K562 (cell line): ENCODE data around the gene PUS3. TPM values are rescaled to one million over a fixed set of nuclear protein-coding genes. Genes with fewer than 3 reads are reported as not detected.

ENCODE experiments used
- ADNP ChIP-seq: fragments of 200-800 bp; sonication (Bioruptor generic); IDR thresholded peaks from 2 replicates; pipeline ENCODE4 v1.6.1; 2016; ENCODE audit warnings: missing genetic modification characterization, missing compliant biosample characterization
- DEAF1 ChIP-seq: fragments of 450-650 bp; formaldehyde crosslinking; IDR thresholded peaks from 2 replicates; pipeline ENCODE4 v1.4.0; 2020; ENCODE audit warnings: mild to moderate bottlenecking, moderate library complexity
- ETV6 ChIP-seq, 3 experiments: fragments of 150-350 bp in 1 of 3; sonication (generic) in 1 of 3; formaldehyde crosslinking in 1 of 3; IDR thresholded peaks; 2 replicates each; pipeline versions ENCODE4 v1.6.1 to v1.8.0; 2014 to 2022; ENCODE audit warnings: borderline replicate concordance in 2 of 3, low read depth in 2 of 3, antibody characterized with exemption in 1 of 3, low read length in 1 of 3, mild to moderate bottlenecking in 1 of 3, missing genetic modification reagents in 1 of 3
- FOXJ2 ChIP-seq: fragments of 200-800 bp; sonication (Bioruptor generic); IDR thresholded peaks from 2 replicates; pipeline ENCODE4 v1.6.1; 2016; ENCODE audit warnings: missing genetic modification characterization, missing compliant biosample characterization
- FOXJ3 ChIP-seq: sonication (generic); formaldehyde crosslinking; IDR thresholded peaks from 2 replicates; pipeline ENCODE4 v1.4.0; 2020; ENCODE audit warnings: mild to moderate bottlenecking, missing genetic modification reagents
- GTF2E2 ChIP-seq: fragments of 200-800 bp; sonication (Bioruptor generic); IDR thresholded peaks from 2 replicates; pipeline ENCODE4 v1.6.1; 2016; ENCODE audit warnings: missing genetic modification characterization, missing compliant biosample characterization
- KLF10 ChIP-seq: fragments of 250-450 bp; sonication (Bioruptor Pico); IDR thresholded peaks from 2 replicates; pipeline ENCODE4 v1.6.1; 2021; ENCODE audit warnings: matching md5 sums
- MEIS2 ChIP-seq: fragments of 450-650 bp; IDR thresholded peaks from 2 replicates; pipeline ENCODE4 v1.6.1; 2014; ENCODE audit warnings: mild to moderate bottlenecking; ENCODE audit not compliant: partially characterized antibody
- NBN ChIP-seq: fragments of 450-650 bp; IDR thresholded peaks from 2 replicates; pipeline ENCODE4 v1.6.1; 2016; ENCODE audit warnings: low read depth, mild to moderate bottlenecking
- NFIX ChIP-seq: fragments of 250-450 bp; sonication (Bioruptor Pico); IDR thresholded peaks from 2 replicates; pipeline ENCODE4 v1.4.0; 2020; ENCODE audit warnings: low read depth, mild to moderate bottlenecking, moderate library complexity
- PHF21A ChIP-seq: fragments of 450-650 bp; IDR thresholded peaks from 2 replicates; pipeline ENCODE4 v1.6.1; 2017; ENCODE audit warnings: low read depth, borderline replicate concordance
- PYGO2 ChIP-seq: fragments of 450-650 bp; IDR thresholded peaks from 2 replicates; pipeline ENCODE4 v1.6.1; 2016; ENCODE audit warnings: mild to moderate bottlenecking, missing genetic modification characterization, moderate library complexity, missing compliant biosample characterization
- RBM17 ChIP-seq: fragments of 200-400 bp; formaldehyde crosslinking; IDR thresholded peaks from 2 replicates; pipeline ENCODE4 v1.6.1; 2017; ENCODE audit warnings: low read depth, mild to moderate bottlenecking, low read length, borderline replicate concordance
- SREBF1 ChIP-seq: fragments of 150-350 bp; IDR thresholded peaks from 2 replicates; pipeline ENCODE4 v1.6.1; 2014; ENCODE audit warnings: antibody characterized with exemption, low read depth, low read length, borderline replicate concordance
- SRSF3 ChIP-seq: fragments of 200-400 bp; formaldehyde crosslinking; IDR thresholded peaks from 2 replicates; pipeline ENCODE4 v1.6.1; 2016; ENCODE audit warnings: mild to moderate bottlenecking, low read length, moderate library complexity; ENCODE audit not compliant: insufficient read depth
- ZBTB11 ChIP-seq, 3 experiments: fragments of 200-800 bp in 1 of 3; fragments of 250-450 bp in 1 of 3; fragments of 450-650 bp in 1 of 3; sonication (Bioruptor Pico) in 1 of 3; sonication (Bioruptor generic) in 1 of 3; formaldehyde crosslinking in 1 of 3; IDR thresholded peaks; 2 replicates each; pipeline versions ENCODE4 v1.6.1 to v1.8.0; 2016 to 2022; ENCODE audit warnings: mild to moderate bottlenecking in 2 of 3, missing genetic modification characterization in 2 of 3, missing compliant biosample characterization in 1 of 3, moderate library complexity in 1 of 3
- ZBTB26 ChIP-seq: fragments of 450-650 bp; formaldehyde crosslinking; IDR thresholded peaks from 2 replicates; pipeline ENCODE4 v1.4.0; 2022; ENCODE audit warnings: missing genetic modification characterization
- ZC3H4 ChIP-seq: sonication (generic); formaldehyde crosslinking; IDR thresholded peaks from 2 replicates; pipeline ENCODE4 v1.9.0; 2021; ENCODE audit warnings: missing genetic modification reagents, borderline replicate concordance
- ZNF12 ChIP-seq: sonication (generic); formaldehyde crosslinking; IDR thresholded peaks from 2 replicates; pipeline ENCODE4 v1.4.0; 2020; ENCODE audit warnings: mild to moderate bottlenecking, missing genetic modification reagents
- ZSCAN29 ChIP-seq: fragments of 450-650 bp; IDR thresholded peaks from 2 replicates; pipeline ENCODE4 v1.6.1; 2017
- polyA plus RNA-seq, 8 experiments: library from polyadenylated mRNA; depleted of rRNA in 4 of 8; stranded (reverse) in 5 of 8; unstranded in 3 of 8; fragments of >200 nt; fragmentation: Nextera tagmentation in 2 of 8; fragmentation: Illumina TruSeq in 1 of 8; extraction: Ambion mirVana in 2 of 8; extraction: Trizol in 1 of 8; gene quantifications; 2 replicates each; pipeline versions ENCODE4 v1.2.1 to v1.2.3, GENCODE V29; 2011 to 2014; ENCODE audit warnings: inconsistent platforms in 1 of 8, missing spikeins in 1 of 8
- total RNA-seq, 7 experiments: library from RNA; depleted of rRNA in 6 of 7; stranded (reverse); fragments of >200 nt in 6 of 7; fragmentation: Illumina TruSeq in 2 of 7; extraction: Trizol in 2 of 7; gene quantifications; 2 replicates each; pipeline versions ENCODE4 v1.2.1 to v1.2.3, GENCODE V29; 2011 to 2021; ENCODE audit warnings: low replicate concordance in 1 of 7

Gene PUS3
- total and polyA plus RNA-seq, 9 of the 15 experiments (the other 6 are each of a cell fraction or from before 2014, with no cell fraction given), result 16.5 to 49.2 (median 35.9) TPM

DNA sequence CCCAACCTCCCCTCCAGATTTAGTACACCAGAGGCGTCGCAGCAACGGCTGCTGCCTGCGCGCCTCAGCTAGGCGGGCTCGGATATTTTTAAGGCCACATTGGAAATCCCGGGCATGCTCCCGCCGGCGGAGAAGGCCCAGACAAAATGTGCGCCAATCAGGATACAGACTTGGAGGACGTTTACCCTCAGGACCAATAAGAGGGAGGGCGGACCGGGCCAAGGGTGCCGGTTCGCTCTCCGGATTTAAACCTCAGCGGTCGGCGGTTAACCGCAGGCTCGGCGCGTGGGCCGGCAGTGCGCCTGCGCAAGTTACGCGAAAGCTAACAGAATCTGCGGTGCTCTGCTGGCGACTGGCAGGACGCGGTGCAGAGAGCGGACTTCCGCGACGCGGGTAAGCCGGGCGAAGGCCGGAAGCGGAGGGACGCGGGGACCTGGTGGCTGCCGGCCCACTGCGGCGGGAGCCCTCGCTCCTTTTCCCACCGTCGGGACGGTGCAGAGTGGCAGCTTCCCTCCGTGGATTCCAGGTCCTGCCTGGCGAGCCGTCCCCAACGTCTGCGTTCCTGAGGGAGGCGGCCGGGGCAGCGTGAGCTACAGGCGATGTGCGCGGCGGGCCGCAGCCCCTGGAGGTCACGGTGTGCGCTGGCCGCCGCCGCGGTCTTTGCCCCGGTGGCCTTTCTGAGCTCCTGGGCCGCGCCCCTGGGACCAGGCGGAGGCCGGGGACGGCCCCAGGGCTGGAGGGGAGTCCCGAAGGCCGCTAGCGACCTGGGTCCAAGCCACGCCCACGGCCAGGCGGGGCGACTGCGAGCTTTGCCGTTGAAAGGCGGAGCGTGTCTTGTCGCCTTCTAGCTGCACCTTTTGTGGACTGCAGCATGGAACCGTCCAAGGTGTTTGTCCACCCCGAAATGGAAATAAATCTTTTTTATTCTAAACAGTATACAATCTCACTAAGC is 15.4 kb downstream of the PUS3 start, which contains the start of gene HYLS1 (continued):
- TF ChIP-seq MEIS2, result peak; percentile 77
- no peak for TF ChIP-seq NBN
- no peak for TF ChIP-seq PYGO2 (tag)
- no peak for TF ChIP-seq DEAF1 (CRISPR knock-in tag)
- TF ChIP-seq ETV6 (IDR thresholded peaks at IDR 0.05; ENCODE audit: borderline replicate concordance in 1 of 2, low read depth in 2 of 2, low read length in 1 of 2), result no peak
- no peak for TF ChIP-seq ETV6 (CRISPR knock-in tag; IDR thresholded peaks at IDR 0.05; ENCODE audit: borderline replicate concordance)
- TF ChIP-seq SRSF3, result no peak
- TF ChIP-seq ZBTB26 (CRISPR knock-in tag), result no peak
- TF ChIP-seq ADNP (tag), result no peak
- TF ChIP-seq KLF10, result no peak
- TF ChIP-seq ZNF12 (CRISPR knock-in tag), result no peak
- TF ChIP-seq FOXJ2 (tag), result no peak
- TF ChIP-seq ZC3H4, result no peak
- TF ChIP-seq NFIX (CRISPR knock-in tag), result no peak
- TF ChIP-seq GTF2E2 (tag), result no peak
- 0 out of 2 replicates have a peak, but pooled peaks have one; percentile 22 for TF ChIP-seq PHF21A
- TF ChIP-seq FOXJ3 (CRISPR knock-in tag), result no peak
- TF ChIP-seq RBM17, result no peak
- TF ChIP-seq SREBF1, result no peak
- 0 out of 2 replicates have a peak, but pooled peaks have one; percentile 41 for TF ChIP-seq ZSCAN29
- peak in 1 of 3 experiments; percentile 45; a peak in 1 of 6 replicates for TF ChIP-seq ZBTB11 (CRISPR knock-in tag; IDR thresholded peaks at IDR 0.05)
